Glomerular visceral epithelial cell (primary cell): ENCODE results near the gene SBSN.

Experiments
- DNase-seq: peaks from one replicate; pipeline ENCODE4 v3.0.0-alpha.2; 2016; ENCODE audit errors: extremely low spot score

The SBSN gene

GRCh38 chr19:35533822-35534392 lies 5.8 kb upstream of the SBSN start:
- DNase-seq = peak; percentile 44

GRCh38 chr19:35533201-35533821 lies 5.2 kb upstream of the SBSN start, which contains the start of gene GAPDHS:
GAPDHS (plus strand) TSS chr19:35533456; CDS start chr19:35533528, 72 bp downstream.
- no peak for DNase-seq

GRCh38 chr19:35531291-35531690 lies 3.2 kb upstream of the SBSN start:
- no peak for DNase-seq

GRCh38 chr19:35529241-35530218 lies 1.4 kb upstream of the SBSN start:
- DNase-seq = no peak

GRCh38 chr19:35525873-35526272 lies 2.2 kb downstream of the SBSN start:
- no peak for DNase-seq

- DNase-seq = no peak
Measured at GRCh38 chr19:35524181-35524837, 3.8 kb downstream of the SBSN start.

GRCh38 chr19:35522745-35523327 lies 5.3 kb downstream of the SBSN start:
- DNase-seq = no peak

- DNase-seq = no peak
Measured at GRCh38 chr19:35521124-35521743, 6.9 kb downstream of the SBSN start.

- no peak for DNase-seq
Measured at GRCh38 chr19:35519291-35519690, 8.8 kb downstream of the SBSN start.

- DNase-seq = peak; percentile 73
Measured at GRCh38 chr19:35518313-35518712, 9.8 kb downstream of the SBSN start.

GRCh38 chr19:35517342-35517741 lies 10.8 kb downstream of the SBSN start:
- no peak for DNase-seq

- no peak for DNase-seq
Measured at GRCh38 chr19:35516310-35516709, 11.8 kb downstream of the SBSN start.

GRCh38 chr19:35514282-35514809 lies 13.8 kb downstream of the SBSN start:
- DNase-seq = no peak

GRCh38 chr19:35513628-35514281 lies 14.4 kb downstream of the SBSN start, which contains the start of gene DMKN:
DMKN (minus strand) TSS chr19:35513649; CDS start chr19:35513475, 174 bp downstream.
- DNase-seq = no peak

- no peak for DNase-seq
Measured at GRCh38 chr19:35512831-35513627, 15.1 kb downstream of the SBSN start.

GRCh38 chr19:35511337-35511736 lies 16.8 kb downstream of the SBSN start:
- no peak for DNase-seq

GRCh38 chr19:35510626-35510964 lies 17.5 kb downstream of the SBSN start:
- no peak for DNase-seq

- peak; percentile 86 for DNase-seq
Measured at GRCh38 chr19:35509861-35510625, 18.1 kb downstream of the SBSN start.
